ENCODE data around the gene NR0B2.

DNA sequence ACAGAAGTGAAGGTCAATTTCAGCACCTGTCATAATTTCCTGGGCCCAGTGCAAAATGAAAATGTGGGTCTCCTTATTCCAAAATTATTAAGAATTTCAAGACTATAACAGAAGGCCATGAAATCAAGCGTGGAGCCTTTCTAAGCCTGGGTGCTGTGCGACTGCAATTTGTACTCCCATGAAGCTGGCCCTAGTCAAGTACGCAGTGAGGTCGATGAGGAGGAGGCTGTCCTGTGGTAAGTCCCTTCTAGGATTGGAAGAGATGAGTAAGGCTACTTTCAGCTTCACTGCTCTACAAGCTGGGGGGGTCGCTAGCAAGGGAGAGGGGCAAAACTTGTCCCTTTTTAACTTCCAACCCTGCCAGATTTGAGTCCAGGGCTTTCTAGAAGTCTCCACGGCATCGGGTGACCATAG is 7.4 kb upstream of the NR0B2 start:
- TF ChIP-seq MYNN (CRISPR knock-in tag; IDR thresholded peaks at IDR 0.05; ENCODE audit: low read depth) = no peak
- TF ChIP-seq HDAC2 (CRISPR knock-in tag; IDR thresholded peaks at IDR 0.05) = no peak
- no peak for TF ChIP-seq KDM1A (CRISPR knock-in tag; IDR thresholded peaks at IDR 0.05)
- no peak for TF ChIP-seq ELF4 (CRISPR knock-in tag; IDR thresholded peaks at IDR 0.05; ENCODE audit: borderline replicate concordance)
- TF ChIP-seq CBX2 (IDR thresholded peaks at IDR 0.05; ENCODE audit: low read depth, low read length) = no peak
- no peak for TF ChIP-seq CBX2 (CRISPR knock-in tag; IDR thresholded peaks at IDR 0.05; ENCODE audit: low read depth)
- TF ChIP-seq TBL1XR1 (IDR thresholded peaks at IDR 0.05; ENCODE audit: borderline replicate concordance, low read length, partially characterized antibody) = no peak
- no peak for TF ChIP-seq SP1 (IDR thresholded peaks at IDR 0.05)
- TF ChIP-seq SP1 (CRISPR knock-in tag; IDR thresholded peaks at IDR 0.05) = no peak
- TF ChIP-seq, protein P1, sequence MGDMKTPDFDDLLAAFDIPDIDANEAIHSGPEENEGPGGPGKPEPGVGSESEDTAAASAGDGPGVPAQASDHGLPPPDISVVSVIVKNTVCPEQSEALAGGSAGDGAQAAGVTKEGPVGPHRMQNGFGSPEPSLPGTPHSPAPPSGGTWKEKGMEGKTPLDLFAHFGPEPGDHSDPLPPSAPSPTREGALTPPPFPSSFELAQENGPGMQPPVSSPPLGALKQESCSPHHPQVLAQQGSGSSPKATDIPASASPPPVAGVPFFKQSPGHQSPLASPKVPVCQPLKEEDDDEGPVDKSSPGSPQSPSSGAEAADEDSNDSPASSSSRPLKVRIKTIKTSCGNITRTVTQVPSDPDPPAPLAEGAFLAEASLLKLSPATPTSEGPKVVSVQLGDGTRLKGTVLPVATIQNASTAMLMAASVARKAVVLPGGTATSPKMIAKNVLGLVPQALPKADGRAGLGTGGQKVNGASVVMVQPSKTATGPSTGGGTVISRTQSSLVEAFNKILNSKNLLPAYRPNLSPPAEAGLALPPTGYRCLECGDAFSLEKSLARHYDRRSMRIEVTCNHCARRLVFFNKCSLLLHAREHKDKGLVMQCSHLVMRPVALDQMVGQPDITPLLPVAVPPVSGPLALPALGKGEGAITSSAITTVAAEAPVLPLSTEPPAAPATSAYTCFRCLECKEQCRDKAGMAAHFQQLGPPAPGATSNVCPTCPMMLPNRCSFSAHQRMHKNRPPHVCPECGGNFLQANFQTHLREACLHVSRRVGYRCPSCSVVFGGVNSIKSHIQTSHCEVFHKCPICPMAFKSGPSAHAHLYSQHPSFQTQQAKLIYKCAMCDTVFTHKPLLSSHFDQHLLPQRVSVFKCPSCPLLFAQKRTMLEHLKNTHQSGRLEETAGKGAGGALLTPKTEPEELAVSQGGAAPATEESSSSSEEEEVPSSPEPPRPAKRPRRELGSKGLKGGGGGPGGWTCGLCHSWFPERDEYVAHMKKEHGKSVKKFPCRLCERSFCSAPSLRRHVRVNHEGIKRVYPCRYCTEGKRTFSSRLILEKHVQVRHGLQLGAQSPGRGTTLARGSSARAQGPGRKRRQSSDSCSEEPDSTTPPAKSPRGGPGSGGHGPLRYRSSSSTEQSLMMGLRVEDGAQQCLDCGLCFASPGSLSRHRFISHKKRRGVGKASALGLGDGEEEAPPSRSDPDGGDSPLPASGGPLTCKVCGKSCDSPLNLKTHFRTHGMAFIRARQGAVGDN (CRISPR knock-in tag; IDR thresholded peaks at IDR 0.05) = no peak
- TF ChIP-seq, protein P2, sequence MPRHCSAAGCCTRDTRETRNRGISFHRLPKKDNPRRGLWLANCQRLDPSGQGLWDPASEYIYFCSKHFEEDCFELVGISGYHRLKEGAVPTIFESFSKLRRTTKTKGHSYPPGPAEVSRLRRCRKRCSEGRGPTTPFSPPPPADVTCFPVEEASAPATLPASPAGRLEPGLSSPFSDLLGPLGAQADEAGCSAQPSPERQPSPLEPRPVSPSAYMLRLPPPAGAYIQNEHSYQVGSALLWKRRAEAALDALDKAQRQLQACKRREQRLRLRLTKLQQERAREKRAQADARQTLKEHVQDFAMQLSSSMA (CRISPR knock-in tag; IDR thresholded peaks at IDR 0.05) = no peak
- TF ChIP-seq, protein P3, sequence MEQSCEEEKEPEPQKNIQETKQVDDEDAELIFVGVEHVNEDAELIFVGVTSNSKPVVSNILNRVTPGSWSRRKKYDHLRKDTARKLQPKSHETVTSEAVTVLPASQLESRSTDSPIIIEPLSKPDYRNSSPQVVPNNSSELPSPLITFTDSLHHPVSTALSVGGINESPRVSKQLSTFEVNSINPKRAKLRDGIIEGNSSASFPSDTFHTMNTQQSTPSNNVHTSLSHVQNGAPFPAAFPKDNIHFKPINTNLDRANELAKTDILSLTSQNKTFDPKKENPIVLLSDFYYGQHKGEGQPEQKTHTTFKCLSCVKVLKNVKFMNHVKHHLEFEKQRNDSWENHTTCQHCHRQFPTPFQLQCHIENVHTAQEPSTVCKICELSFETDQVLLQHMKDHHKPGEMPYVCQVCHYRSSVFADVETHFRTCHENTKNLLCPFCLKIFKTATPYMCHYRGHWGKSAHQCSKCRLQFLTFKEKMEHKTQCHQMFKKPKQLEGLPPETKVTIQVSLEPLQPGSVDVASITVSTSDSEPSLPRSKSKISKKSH (CRISPR knock-in tag; IDR thresholded peaks at IDR 0.05; ENCODE audit: borderline replicate concordance) = no peak
- no peak for TF ChIP-seq KDM5A (IDR thresholded peaks at IDR 0.05; ENCODE audit: borderline replicate concordance, low read length)
- TF ChIP-seq, protein P4, sequence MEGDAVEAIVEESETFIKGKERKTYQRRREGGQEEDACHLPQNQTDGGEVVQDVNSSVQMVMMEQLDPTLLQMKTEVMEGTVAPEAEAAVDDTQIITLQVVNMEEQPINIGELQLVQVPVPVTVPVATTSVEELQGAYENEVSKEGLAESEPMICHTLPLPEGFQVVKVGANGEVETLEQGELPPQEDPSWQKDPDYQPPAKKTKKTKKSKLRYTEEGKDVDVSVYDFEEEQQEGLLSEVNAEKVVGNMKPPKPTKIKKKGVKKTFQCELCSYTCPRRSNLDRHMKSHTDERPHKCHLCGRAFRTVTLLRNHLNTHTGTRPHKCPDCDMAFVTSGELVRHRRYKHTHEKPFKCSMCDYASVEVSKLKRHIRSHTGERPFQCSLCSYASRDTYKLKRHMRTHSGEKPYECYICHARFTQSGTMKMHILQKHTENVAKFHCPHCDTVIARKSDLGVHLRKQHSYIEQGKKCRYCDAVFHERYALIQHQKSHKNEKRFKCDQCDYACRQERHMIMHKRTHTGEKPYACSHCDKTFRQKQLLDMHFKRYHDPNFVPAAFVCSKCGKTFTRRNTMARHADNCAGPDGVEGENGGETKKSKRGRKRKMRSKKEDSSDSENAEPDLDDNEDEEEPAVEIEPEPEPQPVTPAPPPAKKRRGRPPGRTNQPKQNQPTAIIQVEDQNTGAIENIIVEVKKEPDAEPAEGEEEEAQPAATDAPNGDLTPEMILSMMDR (CRISPR knock-in tag; IDR thresholded peaks at IDR 0.05) = no peak
- TF ChIP-seq SIN3B (IDR thresholded peaks at IDR 0.05; ENCODE audit: low read length) = no peak
- no peak for TF ChIP-seq EZH2 (conservative IDR thresholded peaks at IDR 0.05; ENCODE audit: low read depth, low read length)

All from HepG2 (cell line).